GM19324 (cell line): Measurements from ENCODE around the gene EPB41L4B.

Experiments used
- ATAC-seq: cut with Tn5 transposase; IDR thresholded peaks from one replicate; pipeline ENCODE4 v1.9.1; 2021; ENCODE audit warnings: mild to moderate bottlenecking, moderate library complexity; ENCODE audit not compliant: unreplicated experiment, low FRiP score

The EPB41L4B gene

DNA sequence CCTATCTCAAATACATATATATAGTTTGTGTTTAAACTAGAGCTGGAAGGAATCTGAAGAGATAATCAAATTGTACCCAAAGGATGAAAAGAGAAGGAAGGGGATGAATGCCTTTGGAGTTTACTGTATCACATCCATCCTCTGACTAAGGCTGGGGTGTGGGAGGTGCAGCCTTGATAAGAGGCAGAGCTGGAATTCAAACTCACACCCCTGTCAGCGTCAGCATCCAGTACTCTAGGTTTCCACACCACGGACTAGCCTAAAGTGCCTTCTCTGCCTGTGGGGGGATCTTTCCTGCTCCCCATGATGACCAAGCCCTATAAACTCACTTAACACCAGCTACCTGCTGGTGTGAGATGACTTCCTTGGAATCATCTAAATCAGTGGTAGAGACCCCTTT lies 48.1 kb downstream of the EPB41L4B start:
- ATAC-seq = no peak

DNA sequence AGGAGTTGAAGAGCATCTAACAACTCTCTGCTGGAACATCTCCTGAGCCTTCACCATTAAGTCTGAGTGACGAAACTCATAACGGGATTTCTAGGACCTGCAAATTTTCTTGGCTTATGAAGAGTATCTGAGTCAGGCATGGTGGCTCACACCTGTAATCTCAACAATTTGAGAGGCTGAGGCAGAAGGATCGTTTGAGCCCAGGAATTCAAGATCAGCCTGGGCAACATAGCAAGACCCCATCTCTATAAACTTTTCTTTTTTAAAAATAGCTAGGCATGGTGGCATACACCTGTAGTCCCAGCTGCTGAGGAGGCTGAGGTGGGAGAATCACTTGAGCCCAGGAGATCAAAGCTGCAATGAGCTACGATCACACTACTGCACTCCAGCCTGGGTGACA lies 48.8 kb downstream of the EPB41L4B start:
- ATAC-seq = no peak

GRCh38 chr9:109270971-109271925 lies 49.6 kb downstream of the EPB41L4B start:
- ATAC-seq = no peak

GRCh38 chr9:109270441-109270840 lies 50.4 kb downstream of the EPB41L4B start:
- ATAC-seq = no peak

- no peak for ATAC-seq
Observed at GRCh38 chr9:109269839-109270238, 51.0 kb downstream of the EPB41L4B start.

DNA sequence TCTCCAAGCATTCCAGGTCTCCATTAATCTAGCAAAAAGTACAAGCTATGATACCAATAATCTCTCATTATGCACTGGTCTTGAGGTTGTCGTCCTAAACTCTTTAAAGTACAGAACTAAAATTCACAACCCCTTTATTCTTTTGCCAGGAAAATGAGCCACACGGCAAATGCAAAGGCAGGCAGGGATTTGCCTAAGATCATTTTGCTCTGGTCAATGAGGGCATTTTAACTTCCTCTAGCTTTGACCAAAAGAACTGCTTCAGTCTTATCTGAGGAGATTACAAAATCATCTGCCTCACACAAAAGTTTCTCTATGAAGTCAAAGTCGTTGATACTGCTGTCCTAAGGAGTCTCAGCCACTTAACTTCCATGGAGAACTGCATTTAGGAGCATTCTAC lies 51.8 kb downstream of the EPB41L4B start:
- ATAC-seq = no peak

GRCh38 chr9:109267555-109267954 lies 53.3 kb downstream of the EPB41L4B start:
- ATAC-seq = no peak

GRCh38 chr9:109264877-109265587 lies 55.8 kb downstream of the EPB41L4B start:
- ATAC-seq = no peak

DNA sequence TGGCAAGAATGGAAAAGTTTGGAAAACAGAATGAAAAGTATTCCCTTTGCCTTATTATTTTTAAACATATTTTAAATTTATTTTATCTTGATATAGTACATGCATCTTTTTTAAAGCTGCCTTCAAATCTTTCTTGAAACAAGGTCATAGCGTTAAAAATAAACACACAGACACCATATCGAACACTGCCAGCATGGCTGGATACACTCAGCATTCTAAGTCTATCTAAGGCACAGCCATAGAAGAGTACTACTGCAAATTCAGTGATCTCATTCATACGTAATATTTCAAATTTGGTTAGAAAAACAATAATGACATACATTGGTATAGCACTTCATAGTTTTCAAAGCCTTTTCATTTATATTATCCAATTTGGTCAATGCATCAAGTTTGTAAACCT lies 57.5 kb downstream of the EPB41L4B start:
- no peak for ATAC-seq

DNA sequence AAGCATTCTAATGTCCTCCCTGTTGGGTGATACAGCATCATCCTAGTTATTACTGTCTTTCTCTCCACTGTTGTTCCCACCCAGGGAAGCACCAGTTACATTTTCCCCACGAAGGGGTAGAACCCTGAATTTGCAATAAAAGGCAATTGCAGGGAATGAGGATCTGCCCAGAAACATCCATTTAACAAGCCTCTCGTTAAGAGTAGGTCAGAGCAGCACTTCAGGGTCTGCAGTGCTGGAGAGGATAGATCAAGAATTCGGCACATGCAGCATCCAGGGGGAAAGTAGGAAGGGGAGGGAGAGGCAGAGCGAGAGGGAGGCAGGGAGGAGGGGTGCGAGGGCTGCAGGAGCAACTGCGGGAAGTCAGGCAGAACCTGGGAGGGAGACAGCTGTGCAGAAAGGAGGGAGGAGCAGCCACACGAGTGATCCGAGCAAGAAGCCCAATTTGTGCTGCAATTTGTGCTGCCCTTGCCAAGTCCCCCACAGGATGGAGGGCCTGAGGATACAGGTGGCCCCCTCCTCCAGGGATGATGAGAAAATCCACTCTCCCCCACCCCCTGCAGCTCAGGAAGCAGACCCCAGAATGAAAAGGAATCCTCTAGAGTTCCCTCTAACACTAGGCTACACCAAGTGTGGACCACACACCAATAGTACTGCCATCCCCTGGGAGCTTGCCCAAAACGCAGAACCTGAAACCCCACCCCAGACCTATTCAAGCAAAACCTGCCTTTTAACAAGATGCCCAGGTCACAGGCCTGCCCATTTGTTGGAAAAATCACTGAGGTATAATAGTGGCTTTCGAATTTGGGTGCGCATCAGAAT lies 62.2 kb downstream of the EPB41L4B start:
- ATAC-seq = no peak

DNA sequence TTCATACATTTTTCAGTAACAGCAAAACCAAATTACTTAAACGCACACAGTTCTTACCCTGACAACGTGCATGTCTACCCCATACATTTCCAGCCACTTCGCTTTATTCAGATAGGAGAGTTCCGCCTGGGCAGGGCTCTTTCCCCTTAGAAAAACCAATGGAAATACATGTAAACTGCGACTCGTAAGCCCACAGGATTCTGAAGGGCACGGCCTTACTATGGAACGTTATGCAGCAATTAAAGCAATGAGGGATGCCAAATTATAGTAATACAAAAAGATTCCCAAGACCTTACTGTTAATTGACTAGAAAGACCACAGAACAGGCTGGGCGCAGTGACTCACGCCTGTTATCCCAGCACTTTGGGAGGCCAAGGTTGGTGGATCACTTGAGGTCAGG lies 64.5 kb downstream of the EPB41L4B start:
- ATAC-seq = no peak

DNA sequence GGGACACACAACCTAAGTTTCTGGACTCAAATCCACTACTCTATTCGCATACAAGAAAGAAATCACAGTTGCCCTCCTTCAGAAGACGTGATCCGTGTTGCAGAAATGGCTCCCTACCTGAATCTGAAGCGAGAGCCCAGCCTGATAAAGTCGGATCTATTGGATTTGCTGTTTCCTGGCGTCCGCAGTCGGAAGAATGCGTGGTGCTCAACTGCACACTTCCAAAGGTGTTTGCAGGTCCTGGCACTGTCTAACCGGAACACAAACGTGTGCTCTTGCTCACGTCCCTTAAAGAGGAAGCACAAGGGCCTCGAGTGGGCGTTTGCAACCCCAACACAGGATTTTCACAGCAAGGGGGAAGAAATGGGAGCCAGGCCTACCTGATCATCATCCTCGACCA lies 65.5 kb downstream of the EPB41L4B start:
- ATAC-seq = no peak

DNA sequence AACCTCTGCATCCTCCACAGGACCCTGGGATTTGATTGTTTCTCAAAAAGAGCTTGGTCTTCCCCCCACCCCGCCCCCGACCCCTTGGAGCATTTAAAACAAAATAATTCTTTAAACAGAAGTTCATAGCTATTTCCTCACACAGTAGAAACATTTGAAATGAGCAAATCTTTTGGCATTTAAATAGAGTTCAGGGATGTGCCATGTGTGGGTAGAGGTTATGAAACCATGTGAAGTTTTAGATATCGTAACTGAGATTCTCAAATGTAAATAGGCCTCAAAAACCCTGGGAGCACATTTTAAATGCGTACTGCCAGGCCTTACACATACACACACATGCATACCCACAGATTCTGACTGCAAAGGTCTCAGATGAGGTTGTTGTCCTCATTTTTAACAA lies 66.5 kb downstream of the EPB41L4B start:
- ATAC-seq = no peak

DNA sequence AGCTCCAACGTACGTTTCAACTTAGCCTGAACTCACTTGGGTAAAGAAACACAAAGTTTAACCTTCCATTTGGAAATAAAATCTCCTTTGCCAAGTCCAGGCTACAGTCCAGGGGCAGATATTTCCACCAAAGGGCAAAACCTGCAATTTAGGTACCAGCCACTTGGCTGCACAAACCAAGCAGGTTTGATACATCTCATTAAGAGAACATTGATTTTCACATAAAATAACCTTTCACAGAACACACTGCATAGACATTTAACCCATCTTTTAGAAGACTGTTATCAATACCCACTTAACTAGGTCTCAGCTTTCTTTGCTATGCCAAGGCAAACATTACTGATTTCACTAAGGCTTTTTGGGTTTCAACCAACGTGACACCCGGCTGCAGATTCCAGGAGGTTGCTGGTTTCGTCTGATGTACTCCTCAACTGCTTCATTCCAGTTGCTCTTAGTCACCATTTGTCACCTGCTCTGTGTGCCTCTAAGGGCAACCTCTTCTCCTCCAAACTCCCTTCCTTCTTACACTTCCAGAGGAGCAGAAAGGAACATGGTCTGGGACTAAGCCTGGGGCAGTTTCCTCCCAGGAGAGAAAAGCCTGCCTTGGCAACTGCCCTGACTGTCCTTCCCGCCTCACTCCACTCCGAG lies 67.1 kb downstream of the EPB41L4B start:
- no peak for ATAC-seq

- no peak for ATAC-seq
Observed at GRCh38 chr9:109253241-109253636, 67.6 kb downstream of the EPB41L4B start.

GRCh38 chr9:109252291-109252690 lies 68.6 kb downstream of the EPB41L4B start:
- ATAC-seq = no peak

GRCh38 chr9:109251776-109252106 lies 69.1 kb downstream of the EPB41L4B start:
- no peak for ATAC-seq

GRCh38 chr9:109251080-109251775 lies 69.6 kb downstream of the EPB41L4B start:
- no peak for ATAC-seq

DNA sequence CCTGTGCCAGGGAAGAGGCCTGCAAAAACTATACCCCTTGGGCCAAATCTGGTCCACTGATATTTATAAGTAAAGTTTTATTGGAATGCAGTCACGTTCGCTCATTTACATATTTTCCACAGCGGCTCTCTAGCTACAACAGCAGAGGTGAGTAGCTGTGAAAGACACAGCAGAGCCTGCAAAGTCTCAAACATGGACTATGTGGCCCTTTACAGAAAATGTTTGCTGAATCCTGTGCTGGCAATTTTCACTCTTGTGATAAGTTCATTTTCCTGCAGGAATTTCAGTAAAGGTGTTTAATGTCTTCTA lies 70.1 kb downstream of the EPB41L4B start:
- ATAC-seq = no peak

DNA sequence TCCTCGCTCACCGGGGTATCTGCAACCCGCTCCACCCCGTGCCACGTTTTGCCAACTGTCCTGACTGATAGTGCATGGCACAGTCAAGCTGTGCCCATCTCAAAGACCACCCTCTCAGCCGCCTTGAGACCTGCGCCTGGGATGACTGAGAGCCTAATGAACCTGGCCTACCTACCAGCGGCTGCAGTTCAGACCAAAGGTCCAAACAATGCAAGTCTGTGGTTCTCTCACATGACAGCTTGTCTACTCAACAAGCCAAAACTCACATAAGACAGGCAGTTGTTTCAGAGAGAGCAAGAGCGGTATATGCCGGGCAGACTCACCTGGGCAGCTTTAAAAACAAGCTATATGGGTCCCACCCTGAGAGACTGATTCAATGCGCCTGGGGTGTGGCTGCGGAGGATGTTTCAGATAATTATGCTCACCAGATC lies 70.5 kb downstream of the EPB41L4B start:
- ATAC-seq = no peak
